ENCODE data around the gene SHTN1. TPM values are rescaled to one million over a fixed set of nuclear protein-coding genes. Genes with fewer than 3 reads are reported as not detected.
A peak's percentile ranks its signal among the peaks of the same experiment; 100 is the strongest.

Gene SHTN1
- total and polyA plus RNA-seq, 10 of the 15 experiments (the other 5 are each of a cell fraction or from before 2014, with no cell fraction given) = 0.79 to 4.0 (median 2.0) TPM

GRCh38 chr10:116833986-116834985 is 170.7 kb downstream of the SHTN1 start:
- H3K9ac ChIP-seq (ENCODE audit: control insufficient read depth, insufficient read depth, low read length) = no peak overlapping the region
- ChIA-PET CTCF (no interaction called here), SMC1A (ENCODE audit: uncharacterized antibody, unreplicated experiment) (interaction anchor here (1.7 kb wide), 1 partner anchor 13 kb away, joined by 4 read pairs; no protein-coding TSS in a partner anchor), POLR2A (no interaction called here), RAD21 (ENCODE audit: unreplicated experiment) (no interaction called here)
- H2AFZ ChIP-seq (ENCODE audit: control insufficient read depth, low read depth, low read length) = no peak overlapping the region
- no peaks in the 10 kb centered on the region for H3K9me3 ChIP-seq (replicated peaks; ENCODE audit: control insufficient read depth, insufficient read depth, low read length)
- ATAC-seq (no peak), DNase-seq (ENCODE audit: low read depth, low spot score) (no peak), FAIRE-seq (no peak)
- in situ Hi-C loops (cut with MboI) (no loop called here), intact Hi-C loops (cut with micrococcal nuclease; ENCODE audit: unreplicated experiment) (no loop called here)
- H3K36me3 ChIP-seq (ENCODE audit: control insufficient read depth in 2 of 2, insufficient read depth in 2 of 2, low read length in 1 of 2) = no peaks in the 10 kb centered on the region
- H3K79me2 ChIP-seq (ENCODE audit: control insufficient read depth, insufficient read depth, low read length) = no peaks in the 10 kb centered on the region
- H3K4me1 ChIP-seq (ENCODE audit: control insufficient read depth, insufficient read depth, low read length) = no peaks in the 10 kb centered on the region
- H3K4me3 ChIP-seq = no peak overlapping the region
- 54% methylated on average over 17 of the region's 17 CpGs for WGBS (ENCODE audit: insufficient coverage, insufficient replicate concordance, low lambda C conversion rate, missing lambda C conversion rate)
- no peaks in the 10 kb centered on the region for H3K27me3 ChIP-seq (replicated peaks in 1 of 2; ENCODE audit: control insufficient read depth in 2 of 2, insufficient read depth in 2 of 2, low read length in 1 of 2)
- no peaks in the 10 kb centered on the region for H4K20me1 ChIP-seq (ENCODE audit: control insufficient read depth, insufficient read depth)
- no peak overlapping the region for H3K4me2 ChIP-seq (ENCODE audit: control insufficient read depth, insufficient read depth)
- TF ChIP-seq NR2F1 (conservative IDR thresholded peaks at IDR 0.05) = peak; percentile 86
- TF ChIP-seq IRF3 (IDR thresholded peaks at IDR 0.05) = no peak
- no peak for TF ChIP-seq MYC (IDR thresholded peaks at IDR 0.05; ENCODE audit: insufficient read depth, insufficient read length, insufficient replicate concordance, low read length, severe bottlenecking)
- peak; percentile 84; the same call in 1 of the 2 replicates for TF ChIP-seq MTA2 (IDR thresholded peaks at IDR 0.05; ENCODE audit: low read depth)
- TF ChIP-seq PRDM15 (CRISPR knock-in tag; IDR thresholded peaks at IDR 0.05) = no peak
- H3K27ac ChIP-seq (ENCODE audit: control insufficient read depth, insufficient read depth) = no peak overlapping the region
- BruUV-seq (replicated peaks) = no TSS peak

Data from GM12878 (cell line).